ENCODE data around the gene EVI5. TPM values are rescaled to one million over a fixed set of nuclear protein-coding genes. Genes with fewer than 3 reads are reported as not detected.

EVI5 gene
- 35.4 and 36.3 TPM in 2 replicates for total RNA-seq
- 21.3 TPM for total RNA-seq (2013)
- 1.5 and 2.3 TPM in 2 replicates for polyA plus RNA-seq
- 13.8 and 25.1 TPM in 2 replicates for polyA minus RNA-seq

GRCh38 chr1:92784639-92785500, at the start of gene EVI5:
EVI5 (minus strand) TSS chr1:92785108; CDS start chr1:92736546, 48,562 bp downstream.
- Histone ChIP-seq H3K9ac (ENCODE audit: low read length) (peak within 1 kb of the TSS; percentile 87), H3K4me1 (ENCODE audit: control insufficient read depth in 2 of 2, insufficient read depth in 2 of 2, low read length in 2 of 2) (peaks cover 7 to 17% of the 10 kb centered on the region in 2 donors), H2AFZ (ENCODE audit: insufficient read depth, low read depth, low read length, poor library complexity, severe bottlenecking) (peak within 1 kb of the TSS; percentile 98), H3K9me3 (ENCODE audit: control extremely low read depth in 1 of 3, control insufficient read depth in 2 of 3, insufficient read depth in 1 of 3, low read length in 2 of 3) (no peaks in the 10 kb centered on the region), H3K36me3 (replicated peaks in 1 of 2; ENCODE audit: control extremely low read depth in 1 of 2, control insufficient read depth in 1 of 2, extremely low read depth in 1 of 2, insufficient read depth in 2 of 2, low read length in 1 of 2) (no peaks in the 10 kb centered on the region), H3K79me2 (ENCODE audit: control insufficient read depth, insufficient read depth, low read length) (peaks cover 32% of the 10 kb centered on the region), H3K4me3 (ENCODE audit: control extremely low read depth in 1 of 5, extremely low read depth in 1 of 5, insufficient read depth in 1 of 5, low read depth in 2 of 5, low read length in 4 of 5) (peak within 1 kb of the TSS; percentile 54 to 87 (median 71)), H3K4me2 (replicated peaks; ENCODE audit: low read depth, low read length, poor library complexity, severe bottlenecking) (peak within 1 kb of the TSS; percentile 92), H3K27ac (ENCODE audit: low read length in 2 of 2) (peak within 1 kb of the TSS; percentile 80 to 94), H4K20me1 (ENCODE audit: control insufficient read depth, insufficient read depth, low read length, poor library complexity, severe bottlenecking) (peaks cover 20% of the 10 kb centered on the region), H3K27me3 (replicated peaks in 1 of 4; ENCODE audit: control extremely low read depth in 1 of 4, control insufficient read depth in 3 of 4, insufficient read depth in 4 of 4, low read length in 3 of 4) (no peaks in the 10 kb centered on the region)
- WGBS (ENCODE audit: insufficient coverage): under 1% methylated on average over 93 of the region's 94 CpGs
- ATAC-seq (ENCODE audit: low read depth): peak; percentile 89
- H3K4me3 Mint-ChIP-seq: peak within 1 kb of the TSS; percentile 94
- intact Hi-C loops (cut with micrococcal nuclease): loop anchor here (1.0 to 5.0 kb wide), 5 partner anchors 20 to 562 kb away; partner anchors contain the start of genes DR1, MTF2 and RPL5
- peak; percentile 95 for DNase-seq
- H3K27me3 Mint-ChIP-seq: no peaks in the 10 kb centered on the region
- ChIA-PET POLR2A (interaction anchor here (0.6 to 1.7 kb wide), 5 partner anchors 36 to 293 kb away, joined by 3 to 6 read pairs (median 4); partner anchors contain the start of gene RPL5), CTCF (interaction anchor here (0.6 to 3.4 kb wide), 9 partner anchors 19 to 520 kb away, joined by 3 to 22 read pairs (median 4); partner anchors contain the start of gene RPL5)
- no peak for TF ChIP-seq CTCF (IDR thresholded peaks at IDR 0.05)
- no peak for TF ChIP-seq EZH2 (IDR thresholded peaks at IDR 0.05; ENCODE audit: borderline replicate concordance, insufficient read depth, low read depth, low read length, poor library complexity, severe bottlenecking)
- no peaks in the 10 kb centered on the region for H3K9me3 Mint-ChIP-seq (ENCODE audit: insufficient read depth)
- peak within 1 kb of the TSS; percentile 95 for H3K27ac Mint-ChIP-seq
- H3K4me1 Mint-ChIP-seq: peaks cover 26% of the 10 kb centered on the region

Measured in B cell (primary cell).